NK-92 (cell line): ENCODE results near the gene NAPA.

Source experiments
- DNase-seq: peaks from one replicate; lab custom pipeline; 2025; ENCODE audit not compliant: unreplicated experiment; lab: John Stamatoyannopoulos, UW

Gene NAPA

GRCh38 chr19:47523473-47523872 lies 8.6 kb upstream of the NAPA start:
- DNase-seq, result no peak

- DNase-seq, result no peak
Observed at GRCh38 chr19:47521473-47522180, 6.8 kb upstream of the NAPA start.

- no peak for DNase-seq
Observed at GRCh38 chr19:47520839-47521238, 6.0 kb upstream of the NAPA start.

- DNase-seq, result no peak
Observed at GRCh38 chr19:47520343-47520806, 5.5 kb upstream of the NAPA start.

- no peak for DNase-seq
Observed at GRCh38 chr19:47518854-47519253, 4.0 kb upstream of the NAPA start.

- DNase-seq, result no peak
Observed at GRCh38 chr19:47518139-47518538, 3.3 kb upstream of the NAPA start.

GRCh38 chr19:47514151-47514868 lies 553 bp downstream of the NAPA start:
- no peak for DNase-seq

- no peak for DNase-seq
Observed at GRCh38 chr19:47512948-47513319, 1.9 kb downstream of the NAPA start.

GRCh38 chr19:47512183-47512947 lies 2.5 kb downstream of the NAPA start:
- no peak for DNase-seq

GRCh38 chr19:47511681-47512080 lies 3.2 kb downstream of the NAPA start:
- DNase-seq, result no peak

GRCh38 chr19:47511128-47511517 lies 3.7 kb downstream of the NAPA start:
- DNase-seq, result no peak

- no peak for DNase-seq
Observed at GRCh38 chr19:47510516-47511127, 4.2 kb downstream of the NAPA start.

- no peak for DNase-seq
Observed at GRCh38 chr19:47509973-47510372, 4.9 kb downstream of the NAPA start.

GRCh38 chr19:47509170-47509847 lies 5.6 kb downstream of the NAPA start:
- DNase-seq, result no peak

GRCh38 chr19:47508721-47509120 lies 6.1 kb downstream of the NAPA start:
- no peak for DNase-seq

GRCh38 chr19:47507924-47508553 lies 6.8 kb downstream of the NAPA start:
- no peak for DNase-seq

GRCh38 chr19:47507012-47507411 lies 7.9 kb downstream of the NAPA start:
- no peak for DNase-seq

- no peak for DNase-seq
Observed at GRCh38 chr19:47506459-47506858, 8.4 kb downstream of the NAPA start.

- DNase-seq, result no peak
Observed at GRCh38 chr19:47505506-47505905, 9.4 kb downstream of the NAPA start.

GRCh38 chr19:47503826-47504150 lies 11.1 kb downstream of the NAPA start:
- no peak for DNase-seq
